Nephron progenitor cell (in vitro differentiated cells): ENCODE results near the gene IFNAR2.

Experiments
- DNase-seq: peaks from one replicate; pipeline ENCODE4 v3.0.0; 2021
- H3K27ac Mint-ChIP-seq: 2 replicates; pipeline ENCODE4 v1.8.0; 2021; ENCODE audit warnings: mild to moderate bottlenecking, moderate library complexity, mixed read lengths
- H3K27me3 Mint-ChIP-seq: 2 replicates; pipeline ENCODE4 v1.8.0; 2021; ENCODE audit warnings: mild to moderate bottlenecking, low read depth, mixed read lengths; ENCODE audit not compliant: poor library complexity
- H3K36me3 Mint-ChIP-seq: 2 replicates; pipeline ENCODE4 v1.8.0; 2021; ENCODE audit warnings: low read depth, mixed read lengths
- H3K4me1 Mint-ChIP-seq: 2 replicates; pipeline ENCODE4 v1.8.0; 2021; ENCODE audit warnings: mixed read lengths
- H3K4me3 Mint-ChIP-seq: 2 replicates; pipeline ENCODE4 v1.8.0; 2021; ENCODE audit warnings: mild to moderate bottlenecking, moderate library complexity, mixed read lengths
- H3K9me3 Mint-ChIP-seq: 2 replicates; pipeline ENCODE4 v1.8.0; 2021; ENCODE audit warnings: mild to moderate bottlenecking, moderate library complexity, mixed read lengths
- TF ChIP-seq, protein P1 (sequence below): fragments of 200-600 bp; sonication (generic); IDR thresholded peaks from 2 replicates; pipeline ENCODE4 v1.5.0; 2021; ENCODE audit warnings: antibody characterized with exemption

IFNAR2 gene

DNA sequence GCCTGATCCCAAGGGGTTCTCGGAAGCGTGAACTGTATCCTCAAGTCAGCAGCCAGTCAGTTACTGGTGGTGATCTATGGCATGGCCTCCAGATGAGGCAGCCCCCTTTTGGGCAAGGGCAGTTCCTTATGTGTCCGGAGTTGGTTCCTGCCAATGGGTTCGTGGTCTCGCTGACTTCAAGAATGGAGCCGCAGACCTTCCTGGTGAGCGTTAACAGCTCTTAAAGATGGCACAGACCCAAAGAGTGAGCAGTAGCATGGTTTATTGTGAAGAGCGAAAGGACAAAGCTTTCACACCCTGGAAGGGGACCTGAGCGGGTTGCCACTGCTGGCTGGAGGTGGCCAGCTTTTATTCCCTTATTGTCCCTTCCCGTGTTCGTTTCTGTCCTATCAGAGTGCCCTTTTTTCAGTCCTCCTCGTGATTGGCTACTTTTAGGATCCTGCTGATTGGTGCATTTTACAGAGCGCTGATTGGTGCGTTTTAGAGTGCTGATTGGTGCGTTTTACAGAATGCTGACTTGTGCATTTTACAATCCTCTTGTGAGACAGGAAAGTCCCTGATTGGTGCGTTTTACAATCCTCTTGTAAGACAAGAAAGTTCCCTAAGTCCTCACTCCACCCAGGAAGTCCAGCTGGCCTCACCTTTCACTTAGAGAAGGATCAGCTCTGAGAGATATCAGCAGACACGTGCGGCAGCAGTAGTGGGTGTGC is 27.5 kb downstream of the IFNAR2 start:
- DNase-seq: no peak
- Mint-ChIP-seq H3K27me3 (no peaks in the 10 kb centered on the region), H3K27ac (no peak overlapping the region), H3K4me3 (no peak overlapping the region), H3K9me3 (peaks cover 12% of the 10 kb centered on the region), H3K36me3 (peaks cover 45% of the 10 kb centered on the region), H3K4me1 (no peaks in the 10 kb centered on the region)
- TF ChIP-seq, protein P1, sequence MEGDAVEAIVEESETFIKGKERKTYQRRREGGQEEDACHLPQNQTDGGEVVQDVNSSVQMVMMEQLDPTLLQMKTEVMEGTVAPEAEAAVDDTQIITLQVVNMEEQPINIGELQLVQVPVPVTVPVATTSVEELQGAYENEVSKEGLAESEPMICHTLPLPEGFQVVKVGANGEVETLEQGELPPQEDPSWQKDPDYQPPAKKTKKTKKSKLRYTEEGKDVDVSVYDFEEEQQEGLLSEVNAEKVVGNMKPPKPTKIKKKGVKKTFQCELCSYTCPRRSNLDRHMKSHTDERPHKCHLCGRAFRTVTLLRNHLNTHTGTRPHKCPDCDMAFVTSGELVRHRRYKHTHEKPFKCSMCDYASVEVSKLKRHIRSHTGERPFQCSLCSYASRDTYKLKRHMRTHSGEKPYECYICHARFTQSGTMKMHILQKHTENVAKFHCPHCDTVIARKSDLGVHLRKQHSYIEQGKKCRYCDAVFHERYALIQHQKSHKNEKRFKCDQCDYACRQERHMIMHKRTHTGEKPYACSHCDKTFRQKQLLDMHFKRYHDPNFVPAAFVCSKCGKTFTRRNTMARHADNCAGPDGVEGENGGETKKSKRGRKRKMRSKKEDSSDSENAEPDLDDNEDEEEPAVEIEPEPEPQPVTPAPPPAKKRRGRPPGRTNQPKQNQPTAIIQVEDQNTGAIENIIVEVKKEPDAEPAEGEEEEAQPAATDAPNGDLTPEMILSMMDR: no peak

DNA sequence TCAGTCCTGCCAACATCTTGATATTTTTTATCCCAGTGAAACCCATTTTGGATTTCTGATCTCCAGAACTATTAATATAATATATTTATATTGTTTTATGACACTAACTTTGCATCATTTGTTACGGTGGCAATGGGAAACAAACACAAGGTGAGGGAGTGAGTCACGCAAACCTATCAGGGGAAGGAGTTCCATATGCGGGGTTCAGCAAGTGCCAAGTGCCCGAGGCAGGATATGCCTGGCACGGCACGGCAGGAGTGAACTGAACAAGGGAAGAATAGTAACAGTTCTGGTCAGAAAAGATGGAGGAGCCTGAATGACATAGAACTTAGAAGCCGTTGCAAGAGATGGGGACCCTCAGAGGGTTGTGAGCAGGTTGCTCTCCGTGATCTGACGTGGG is 28.7 kb downstream of the IFNAR2 start:
- Mint-ChIP-seq H3K9me3 (peaks cover 12% of the 10 kb centered on the region), H3K4me1 (no peaks in the 10 kb centered on the region), H3K4me3 (no peak overlapping the region), H3K36me3 (peaks cover 34% of the 10 kb centered on the region), H3K27ac (peak overlapping the region; percentile 18), H3K27me3 (no peaks in the 10 kb centered on the region)
- no peak for DNase-seq
- TF ChIP-seq, protein P1: no peak

DNA sequence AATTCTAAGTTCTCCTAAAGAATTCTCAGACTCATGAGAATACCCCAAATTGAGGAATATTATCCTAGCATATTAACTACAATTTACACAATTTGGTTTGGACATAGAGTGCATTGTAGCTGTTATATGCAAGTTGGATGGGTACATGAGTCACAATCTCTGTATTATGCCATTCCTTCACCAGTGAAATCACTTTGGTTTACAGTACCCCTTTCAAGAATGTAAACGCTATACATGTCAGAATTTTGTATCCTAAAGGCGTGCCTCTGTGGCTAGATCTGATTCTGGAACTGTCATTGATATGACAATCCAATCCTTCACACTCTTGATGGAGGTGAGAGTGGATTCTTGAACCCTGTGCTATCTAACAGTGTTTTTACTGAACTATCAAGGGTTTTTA is 29.7 kb downstream of the IFNAR2 start:
- no peak for DNase-seq
- Mint-ChIP-seq H3K36me3 (peaks cover 34% of the 10 kb centered on the region), H3K4me1 (peaks cover 7% of the 10 kb centered on the region), H3K27ac (no peak overlapping the region), H3K27me3 (no peaks in the 10 kb centered on the region), H3K4me3 (no peak overlapping the region), H3K9me3 (peaks cover 12% of the 10 kb centered on the region)
- TF ChIP-seq, protein P1: no peak

DNA sequence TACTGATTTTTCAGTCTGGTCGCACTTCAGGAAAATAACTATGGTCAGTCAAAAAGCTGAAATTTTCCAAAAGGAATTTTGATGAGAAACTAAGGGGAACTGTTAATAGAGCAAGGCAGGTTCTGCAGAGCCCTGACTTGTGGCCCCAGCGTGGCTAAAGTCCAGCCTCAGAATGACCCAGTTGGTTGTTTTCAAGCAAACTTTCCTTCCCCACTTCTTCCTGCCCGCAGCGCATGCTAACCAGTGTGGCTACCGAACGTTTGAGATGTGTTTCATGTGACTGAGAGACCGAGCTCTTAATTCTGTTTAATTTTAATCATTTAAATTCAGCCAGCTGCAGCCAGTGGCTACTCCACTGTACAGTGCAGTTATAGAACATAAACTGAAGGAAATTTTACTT is 30.3 kb downstream of the IFNAR2 start:
- H3K27ac Mint-ChIP-seq: no peak overlapping the region
- DNase-seq: no peak
- peaks cover 10% of the 10 kb centered on the region for H3K4me1 Mint-ChIP-seq
- H3K4me3 Mint-ChIP-seq: no peak overlapping the region
- H3K9me3 Mint-ChIP-seq: peaks cover 12% of the 10 kb centered on the region
- H3K27me3 Mint-ChIP-seq: peaks cover under 1% of the 10 kb centered on the region
- TF ChIP-seq, protein P1: no peak
- peaks cover 34% of the 10 kb centered on the region for H3K36me3 Mint-ChIP-seq

DNA sequence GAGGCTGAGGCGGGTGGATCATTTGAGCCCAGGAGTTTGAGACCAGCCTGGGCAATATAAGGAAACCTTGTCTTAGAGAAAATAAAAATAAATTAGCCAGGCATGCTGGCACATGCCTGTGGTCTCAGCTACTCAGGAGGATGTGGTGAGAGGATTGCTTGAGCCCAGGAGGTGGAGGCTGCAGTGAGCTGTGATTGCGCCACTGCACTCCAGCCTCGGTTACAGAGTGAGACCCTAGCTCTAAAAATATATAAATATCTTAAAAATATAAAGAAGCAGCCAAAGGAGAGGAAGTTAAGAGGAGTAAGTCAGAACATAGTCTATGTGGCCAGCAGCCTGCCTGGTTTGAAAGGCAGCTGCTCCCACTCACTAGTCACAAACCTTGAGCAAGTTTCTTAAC is 31.9 kb downstream of the IFNAR2 start:
- TF ChIP-seq, protein P1: no peak
- peaks cover 19% of the 10 kb centered on the region for H3K4me1 Mint-ChIP-seq
- H3K27me3 Mint-ChIP-seq: peaks cover 10% of the 10 kb centered on the region
- peaks cover 26% of the 10 kb centered on the region for H3K36me3 Mint-ChIP-seq
- H3K9me3 Mint-ChIP-seq: peaks cover 11% of the 10 kb centered on the region
- no peak overlapping the region for H3K27ac Mint-ChIP-seq
- DNase-seq: no peak
- H3K4me3 Mint-ChIP-seq: no peak overlapping the region

DNA sequence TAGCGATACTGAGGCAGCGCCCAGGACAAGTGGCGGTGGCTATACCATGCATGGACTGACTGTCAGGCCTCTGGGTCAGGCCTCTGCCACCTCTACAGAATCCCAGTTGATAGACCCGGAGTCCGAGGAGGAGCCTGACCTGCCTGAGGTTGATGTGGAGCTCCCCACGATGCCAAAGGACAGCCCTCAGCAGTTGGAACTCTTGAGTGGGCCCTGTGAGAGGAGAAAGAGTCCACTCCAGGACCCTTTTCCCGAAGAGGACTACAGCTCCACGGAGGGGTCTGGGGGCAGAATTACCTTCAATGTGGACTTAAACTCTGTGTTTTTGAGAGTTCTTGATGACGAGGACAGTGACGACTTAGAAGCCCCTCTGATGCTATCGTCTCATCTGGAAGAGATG is 33.2 kb downstream of the IFNAR2 start:
- DNase-seq: no peak
- no peaks in the 10 kb centered on the region for H3K9me3 Mint-ChIP-seq
- peaks cover 13% of the 10 kb centered on the region for H3K36me3 Mint-ChIP-seq
- TF ChIP-seq, protein P1: no peak
- H3K4me1 Mint-ChIP-seq: peaks cover 31% of the 10 kb centered on the region
- no peak overlapping the region for H3K27ac Mint-ChIP-seq
- H3K27me3 Mint-ChIP-seq: peaks cover 10% of the 10 kb centered on the region
- no peak overlapping the region for H3K4me3 Mint-ChIP-seq
